Vagina (tissue), 2 donors: ENCODE measurements around the gene AQP5. TPM values are rescaled to one million over a fixed set of nuclear protein-coding genes. Genes with fewer than 3 reads are reported as not detected.

Experiments
- DNase-seq, 2 donors: peaks; one replicate each; pipeline ENCODE4 v3.0.0-alpha.2; 2017; ENCODE audit errors: extremely low spot score in 2 of 2
- H3K27ac ChIP-seq: fragments of 200-600 bp; sonication (generic); one replicate; pipeline ENCODE4 v1.5.1; 2019
- H3K27me3 ChIP-seq: fragments of 200-600 bp; sonication (generic); one replicate; pipeline ENCODE4 v1.5.1; 2019
- H3K36me3 ChIP-seq, 2 donors: fragments of 200-600 bp; sonication (generic); one replicate each; pipeline ENCODE4 v1.5.1; 2017 to 2019
- H3K4me1 ChIP-seq: fragments of 200-600 bp; sonication (generic); one replicate; pipeline ENCODE4 v1.5.1; 2019
- H3K4me3 ChIP-seq, 2 donors: fragments of 200-600 bp; sonication (generic); 1 replicate in 1 of 2; 2 replicates in 1 of 2; pipeline ENCODE4 v1.5.1; 2016 to 2019
- H3K9me3 ChIP-seq: fragments of 200-600 bp; sonication (generic); one replicate; pipeline ENCODE4 v1.5.1; 2019
- CTCF ChIP-seq, 3 experiments: fragments of 450-650 bp in 2 of 3; fragments of 200-600 bp in 1 of 3; sonication (generic) in 1 of 3; IDR thresholded peaks; one replicate each; pipeline ENCODE4 v1.5.1; 2017 to 2019; ENCODE audit warnings: antibody characterized with exemption in 3 of 3, mild to moderate bottlenecking in 2 of 3, moderate library complexity in 2 of 3
- POLR2A ChIP-seq, 2 donors: fragments of 450-650 bp; IDR thresholded peaks; one replicate each; pipeline ENCODE4 v1.6.1; 2017; ENCODE audit warnings: antibody characterized with exemption in 2 of 2, mild to moderate bottlenecking in 2 of 2, moderate library complexity in 2 of 2
- POLR2AphosphoS5 ChIP-seq, 2 donors: sonication (generic); formaldehyde crosslinking; IDR thresholded peaks; one replicate each; pipeline ENCODE4 v1.9.0; 2017; ENCODE audit warnings: antibody characterized with exemption in 2 of 2, mild to moderate bottlenecking in 2 of 2, low read depth in 1 of 2; ENCODE audit not compliant: insufficient read depth in 1 of 2
- intact Hi-C: fragments of 100-400 bp; cut with DNase I; formaldehyde crosslinking; loops from one replicate; pipeline ENCODE4 v1.15.1; 2023
- total RNA-seq: library from RNA; depleted of rRNA; stranded (reverse); fragments of >200 nt; gene quantifications from one replicate; pipeline ENCODE4 v1.2.3, GENCODE V29; 2016

AQP5 gene
- total RNA-seq, 1 donor from 2014 or later = not detected

DNA sequence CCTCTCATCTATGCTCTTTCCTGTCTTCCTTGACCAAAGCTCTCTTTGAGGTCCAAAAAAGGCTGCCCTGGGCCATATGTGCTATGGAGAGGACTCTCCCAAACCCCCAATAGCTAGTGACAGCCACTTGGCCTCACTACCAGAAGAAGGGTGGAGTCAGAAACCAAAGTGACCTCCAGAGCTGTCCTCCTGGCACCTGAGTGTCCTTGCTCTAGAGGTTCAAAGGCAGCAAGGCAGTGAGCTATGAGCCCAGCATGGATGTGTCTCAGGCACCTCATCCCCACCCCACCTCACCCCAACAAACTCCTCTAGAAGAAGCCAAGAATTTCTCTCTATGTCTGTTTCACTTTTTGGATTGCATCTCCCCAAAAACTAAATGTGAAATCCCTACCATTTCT, 4.1 kb upstream of the AQP5 start:
- Histone ChIP-seq H3K4me3 (no peak overlapping the region), H3K9me3 (no peaks in the 10 kb centered on the region), H3K4me1 (peaks cover 9% of the 10 kb centered on the region), H3K36me3 (no peaks in the 10 kb centered on the region), H3K27ac (no peak overlapping the region), H3K27me3 (no peaks in the 10 kb centered on the region)
- intact Hi-C loops = no loop called here
- no peak for TF ChIP-seq CTCF (IDR thresholded peaks at IDR 0.05)
- DNase-seq = no peak

- no peak overlapping the region for H3K27ac ChIP-seq
- intact Hi-C loops = no loop called here
- peaks cover 16% of the 10 kb centered on the region for H3K4me1 ChIP-seq
Measured at GRCh38 chr12:49959685-49960473, 1.8 kb upstream of the AQP5 start.

DNA sequence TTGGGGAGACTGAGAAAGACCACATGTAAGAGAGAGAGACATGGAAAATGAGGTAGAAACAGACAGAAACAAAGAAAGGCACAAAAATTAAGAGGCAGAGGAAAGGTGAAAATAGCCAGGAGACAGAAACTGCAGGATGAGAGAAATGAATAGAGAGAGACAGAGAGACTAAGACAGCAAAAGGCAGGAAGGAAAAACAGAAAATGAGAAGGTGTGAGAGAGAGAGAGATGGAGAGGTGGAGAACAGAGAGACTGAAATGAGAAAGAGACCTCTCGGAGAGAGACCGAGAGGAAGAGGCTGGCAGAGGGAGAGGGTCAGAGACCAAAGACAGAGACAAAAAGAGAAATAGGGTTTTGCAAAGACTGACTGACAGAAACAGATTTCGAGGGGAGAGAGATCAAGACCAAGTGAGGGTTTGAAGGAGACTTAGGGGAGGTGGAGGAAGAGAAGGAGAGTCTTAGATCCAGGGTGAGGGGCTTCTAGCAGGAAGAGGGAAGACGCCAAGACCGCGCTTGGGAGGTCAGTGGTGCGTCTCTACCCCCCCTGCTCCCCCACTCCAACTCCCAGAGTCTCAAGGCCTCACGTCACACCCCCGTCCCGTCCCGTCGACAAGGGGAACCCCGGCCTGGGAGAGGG, 1.1 kb upstream of the AQP5 start:
- intact Hi-C loops = no loop called here
- H3K4me3 ChIP-seq = no peak overlapping the region
- DNase-seq = no peak

More at GRCh38 chr12:49959685-49960473, 1.8 kb upstream of the AQP5 start:
- no peak overlapping the region for H3K4me3 ChIP-seq
- DNase-seq = no peak
- no peaks in the 10 kb centered on the region for H3K27me3 ChIP-seq
- H3K36me3 ChIP-seq = no peaks in the 10 kb centered on the region
- no peaks in the 10 kb centered on the region for H3K9me3 ChIP-seq
- no peak for TF ChIP-seq CTCF (IDR thresholded peaks at IDR 0.05)
- no peak for TF ChIP-seq POLR2A (IDR thresholded peaks at IDR 0.05)
- no peak for TF ChIP-seq POLR2AphosphoS5 (IDR thresholded peaks at IDR 0.05; ENCODE audit: insufficient read depth in 1 of 2, low read depth in 1 of 2)

DNA sequence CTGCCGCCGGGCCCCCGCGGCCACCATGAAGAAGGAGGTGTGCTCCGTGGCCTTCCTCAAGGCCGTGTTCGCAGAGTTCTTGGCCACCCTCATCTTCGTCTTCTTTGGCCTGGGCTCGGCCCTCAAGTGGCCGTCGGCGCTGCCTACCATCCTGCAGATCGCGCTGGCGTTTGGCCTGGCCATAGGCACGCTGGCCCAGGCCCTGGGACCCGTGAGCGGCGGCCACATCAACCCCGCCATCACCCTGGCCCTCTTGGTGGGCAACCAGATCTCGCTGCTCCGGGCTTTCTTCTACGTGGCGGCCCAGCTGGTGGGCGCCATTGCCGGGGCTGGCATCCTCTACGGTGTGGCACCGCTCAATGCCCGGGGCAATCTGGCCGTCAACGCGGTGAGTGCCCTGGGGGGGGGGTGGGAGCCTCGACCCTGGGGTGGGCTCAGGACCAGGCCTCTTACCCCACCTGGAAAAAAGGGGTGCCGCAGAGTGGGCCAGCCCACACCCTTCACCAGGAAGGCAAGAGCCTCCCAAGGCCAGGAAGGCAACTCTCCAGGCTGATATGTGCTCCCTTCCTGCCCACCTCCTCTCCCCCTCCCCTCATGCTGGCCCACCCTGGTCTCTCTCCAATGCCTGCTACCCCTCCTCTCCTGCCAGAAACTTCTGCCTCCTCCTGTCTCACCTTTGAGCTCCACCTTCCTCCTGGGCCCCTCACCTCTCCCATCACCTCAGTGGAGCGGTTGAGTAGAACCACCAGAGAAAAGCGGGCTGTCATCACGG, 507 bp downstream of the AQP5 start:
- no peak for DNase-seq
- Histone ChIP-seq H3K27me3 (no peaks in the 10 kb centered on the region), H3K9me3 (no peaks in the 10 kb centered on the region), H3K4me1 (peaks cover 18% of the 10 kb centered on the region), H3K36me3 (no peaks in the 10 kb centered on the region), H3K4me3 (peak overlapping the region in 1 of 2 donors; percentile 55), H3K27ac (no peak overlapping the region)
- intact Hi-C loops = no loop called here
- TF ChIP-seq POLR2A (IDR thresholded peaks at IDR 0.05) (no peak), CTCF (IDR thresholded peaks at IDR 0.05) (no peak), POLR2AphosphoS5 (IDR thresholded peaks at IDR 0.05; ENCODE audit: insufficient read depth in 1 of 2, low read depth in 1 of 2) (no peak)

More for the DNA sequence above, 1.1 kb upstream of the AQP5 start:
- TF ChIP-seq POLR2AphosphoS5 (IDR thresholded peaks at IDR 0.05; ENCODE audit: insufficient read depth in 1 of 2, low read depth in 1 of 2) (no peak), CTCF (IDR thresholded peaks at IDR 0.05) (no peak), POLR2A (IDR thresholded peaks at IDR 0.05) (no peak)
- Histone ChIP-seq H3K4me1 (peaks cover 16% of the 10 kb centered on the region), H3K36me3 (no peaks in the 10 kb centered on the region), H3K27me3 (no peaks in the 10 kb centered on the region), H3K9me3 (no peaks in the 10 kb centered on the region), H3K27ac (no peak overlapping the region)
